Measurements from ENCODE around the gene MDH2.

MDH2 gene

GRCh38 chr7:76069238-76069638 lies 21.3 kb downstream of the MDH2 start:
- Histone ChIP-seq H3K9me3 (ENCODE audit: insufficient read depth, low read length) (no peaks in the 10 kb centered on the region), H3K4me2 (ENCODE audit: low read depth, low read length, poor library complexity, severe bottlenecking) (no peak overlapping the region), H3K79me2 (ENCODE audit: insufficient read depth, low read length) (no peaks in the 10 kb centered on the region), H3K27me3 (ENCODE audit: low read length) (no peaks in the 10 kb centered on the region), H3K9ac (ENCODE audit: low read length) (no peak overlapping the region), H3K4me3 (ENCODE audit: insufficient read depth, low read length, poor library complexity, severe bottlenecking) (no peak overlapping the region), H3F3A (ENCODE audit: insufficient read depth) (no peaks in the 10 kb centered on the region), H2AFZ (ENCODE audit: low read depth, low read length, severe bottlenecking) (no peak overlapping the region), H4K20me1 (ENCODE audit: low read depth, low read length) (no peaks in the 10 kb centered on the region), H3K9me2 (replicated peaks; ENCODE audit: insufficient read depth, low read length) (no peaks in the 10 kb centered on the region), H3K27ac (ENCODE audit: low read depth, low read length) (no peak overlapping the region), H3K36me3 (ENCODE audit: low read length) (no peaks in the 10 kb centered on the region)
- TF ChIP-seq EZH2phosphoT487 (conservative IDR thresholded peaks at IDR 0.05; ENCODE audit: low read length) (no peak), CTCF (IDR thresholded peaks at IDR 0.05; ENCODE audit: insufficient read depth, low read length, poor library complexity, severe bottlenecking) (no peak)

DNA sequence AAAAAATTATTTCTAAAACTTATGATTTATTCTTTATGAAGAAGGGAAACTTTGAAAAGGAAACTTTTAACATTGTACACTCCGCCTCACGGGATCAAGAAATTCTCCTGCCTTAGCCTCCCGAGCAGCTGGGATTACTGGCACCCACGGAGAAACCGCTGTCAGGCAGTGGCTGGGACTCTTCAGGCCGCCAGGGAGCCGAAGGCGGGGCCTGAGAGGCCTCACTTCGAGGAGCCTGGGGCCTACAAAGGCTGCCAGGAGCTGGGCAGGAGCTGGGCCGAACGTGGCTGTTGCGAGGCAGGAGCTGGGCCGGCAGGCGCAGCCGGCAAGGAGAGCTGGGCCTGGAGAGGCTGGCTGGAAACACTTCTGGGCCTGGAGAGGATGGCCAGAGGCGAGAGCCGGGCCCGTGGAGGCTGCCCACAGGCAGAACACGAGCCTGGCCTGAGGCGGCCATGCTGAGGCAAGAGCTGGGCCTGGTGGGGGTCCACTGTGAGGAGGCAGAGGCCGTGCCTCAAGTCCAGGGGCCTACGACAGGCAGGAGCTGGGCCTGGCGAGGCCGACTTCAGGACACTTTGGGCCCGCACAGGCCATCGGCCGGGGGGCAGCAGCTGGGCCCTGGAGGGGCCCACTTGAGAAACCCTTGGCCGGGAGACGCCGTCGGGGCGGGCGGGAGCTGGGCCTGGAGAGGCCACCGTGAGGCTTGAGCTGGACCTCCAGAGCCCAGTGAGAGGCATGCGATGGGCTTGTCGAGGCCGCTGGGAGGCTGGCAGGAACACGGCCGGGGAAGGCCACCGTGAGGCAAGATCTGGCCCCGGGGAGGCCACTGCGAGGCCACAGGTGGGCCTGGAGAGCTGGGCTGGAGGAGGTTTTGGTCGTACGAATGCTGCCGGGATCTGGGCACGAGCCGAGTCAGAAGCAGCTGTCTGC lies 23.7 kb downstream of the MDH2 start:
- no peaks in the 10 kb centered on the region for H3K79me2 ChIP-seq (ENCODE audit: insufficient read depth, low read length)
- H4K20me1 ChIP-seq (ENCODE audit: low read depth, low read length), result no peaks in the 10 kb centered on the region
- no peak overlapping the region for H3K27ac ChIP-seq (ENCODE audit: low read depth, low read length)
- no peaks in the 10 kb centered on the region for H3K9me2 ChIP-seq (replicated peaks; ENCODE audit: insufficient read depth, low read length)
- no peaks in the 10 kb centered on the region for H3K27me3 ChIP-seq (ENCODE audit: low read length)
- no peak overlapping the region for H3K4me2 ChIP-seq (ENCODE audit: low read depth, low read length, poor library complexity, severe bottlenecking)
- H2AFZ ChIP-seq (ENCODE audit: low read depth, low read length, severe bottlenecking), result no peak overlapping the region
- H3K4me3 ChIP-seq (ENCODE audit: insufficient read depth, low read length, poor library complexity, severe bottlenecking), result no peak overlapping the region
- H3K36me3 ChIP-seq (ENCODE audit: low read length), result no peaks in the 10 kb centered on the region
- H3F3A ChIP-seq (ENCODE audit: insufficient read depth), result no peaks in the 10 kb centered on the region
- no peaks in the 10 kb centered on the region for H3K9me3 ChIP-seq (ENCODE audit: insufficient read depth, low read length)
- no peak for TF ChIP-seq EZH2phosphoT487 (conservative IDR thresholded peaks at IDR 0.05; ENCODE audit: low read length)
- no peak for TF ChIP-seq CTCF (IDR thresholded peaks at IDR 0.05; ENCODE audit: insufficient read depth, low read length, poor library complexity, severe bottlenecking)
- H3K9ac ChIP-seq (ENCODE audit: low read length), result no peak overlapping the region

DNA sequence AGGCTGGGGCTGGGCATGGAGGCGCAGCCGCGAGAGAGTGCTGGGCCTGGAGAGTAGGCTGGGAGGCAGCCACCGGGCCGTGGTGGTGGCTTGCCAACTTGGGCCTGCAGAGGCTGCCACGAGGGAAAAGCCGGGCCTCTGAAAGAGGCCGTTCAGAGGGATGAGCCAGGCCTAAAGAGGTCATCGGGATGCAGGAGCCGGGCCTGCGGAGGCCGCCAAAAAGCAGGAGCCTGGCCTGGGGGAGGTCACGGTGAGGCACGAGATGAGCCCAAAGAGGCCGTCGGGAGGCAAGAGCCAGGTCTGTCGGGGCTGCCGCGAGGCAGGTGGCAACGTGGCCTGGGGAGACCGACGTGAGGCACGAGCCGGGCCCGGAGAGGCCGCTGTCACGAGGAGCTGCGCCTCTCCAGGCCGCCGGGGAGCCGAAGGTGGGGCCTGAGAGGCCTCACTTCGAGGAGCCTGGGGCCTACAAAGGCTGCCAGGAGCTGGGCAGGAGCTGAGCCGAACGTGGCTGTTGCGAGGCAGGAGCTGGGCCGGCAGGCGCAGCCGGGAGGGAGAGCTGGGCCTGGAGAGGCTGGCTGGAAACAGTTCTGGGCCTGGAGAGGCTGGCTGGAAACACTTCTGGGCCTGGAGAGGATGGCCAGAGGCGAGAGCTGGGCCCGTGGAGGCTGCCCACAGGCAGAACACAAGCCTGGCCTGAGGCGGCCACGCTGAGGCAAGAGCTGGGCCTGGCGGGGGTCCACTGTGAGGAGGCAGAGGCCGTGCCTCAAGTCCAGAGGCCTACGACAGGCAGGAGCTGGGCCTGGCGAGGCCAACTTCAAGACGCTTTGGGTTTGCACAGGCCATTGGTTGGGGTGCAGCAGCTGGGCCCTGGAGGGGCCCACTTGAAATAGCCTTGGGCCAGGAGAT lies 24.6 kb downstream of the MDH2 start:
- Histone ChIP-seq H3K79me2 (ENCODE audit: insufficient read depth, low read length) (no peaks in the 10 kb centered on the region), H2AFZ (ENCODE audit: low read depth, low read length, severe bottlenecking) (no peak overlapping the region), H3K4me2 (ENCODE audit: low read depth, low read length, poor library complexity, severe bottlenecking) (no peak overlapping the region), H3K27ac (ENCODE audit: low read depth, low read length) (no peak overlapping the region), H3F3A (ENCODE audit: insufficient read depth) (no peaks in the 10 kb centered on the region), H3K36me3 (ENCODE audit: low read length) (no peaks in the 10 kb centered on the region), H3K9me3 (ENCODE audit: insufficient read depth, low read length) (no peaks in the 10 kb centered on the region), H3K9me2 (replicated peaks; ENCODE audit: insufficient read depth, low read length) (no peaks in the 10 kb centered on the region), H3K4me3 (ENCODE audit: insufficient read depth, low read length, poor library complexity, severe bottlenecking) (no peak overlapping the region), H4K20me1 (ENCODE audit: low read depth, low read length) (no peaks in the 10 kb centered on the region), H3K27me3 (ENCODE audit: low read length) (no peaks in the 10 kb centered on the region), H3K9ac (ENCODE audit: low read length) (no peak overlapping the region)
- no peak for TF ChIP-seq CTCF (IDR thresholded peaks at IDR 0.05; ENCODE audit: insufficient read depth, low read length, poor library complexity, severe bottlenecking)
- TF ChIP-seq EZH2phosphoT487 (conservative IDR thresholded peaks at IDR 0.05; ENCODE audit: low read length), result no peak

Data from SU-DHL-6 (cell line).